Retinal pigment epithelial cell (primary cell): Measurements from ENCODE around the gene RXYLT1.

Experiments used
- DNase-seq: peaks from one replicate; pipeline ENCODE4 v3.0.0-alpha.2; 2010; ENCODE audit warnings: low read depth
- H3K4me3 ChIP-seq: 2 replicates; pipeline ENCODE4 v1.5.1; 2011; ENCODE audit warnings: mild to moderate bottlenecking, low read length, control low read depth, moderate library complexity
- TF ChIP-seq, protein P1 (sequence below): conservative IDR thresholded peaks from 2 replicates; pipeline ENCODE4 v1.5.1; 2011; ENCODE audit warnings: low read depth, low read length, control low read depth, inconsistent platforms

RXYLT1 gene

DNA sequence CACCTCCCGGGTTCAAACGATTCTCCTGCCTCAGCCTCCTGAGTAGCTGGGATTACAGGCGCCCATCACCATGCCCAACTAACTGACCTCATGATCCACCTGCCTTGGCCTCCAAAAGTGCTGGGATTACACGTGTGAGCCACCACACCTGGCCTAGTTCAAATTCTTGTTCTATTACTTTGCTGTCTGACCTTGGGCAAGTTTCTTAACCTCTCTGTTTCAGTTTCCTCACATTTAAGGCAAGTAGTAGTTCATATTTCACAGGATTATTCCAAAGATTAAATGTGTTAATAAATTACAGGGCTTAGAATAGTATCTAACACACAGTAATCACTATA is 10.9 kb downstream of the RXYLT1 start:
- no peak for DNase-seq
- TF ChIP-seq, protein P1, sequence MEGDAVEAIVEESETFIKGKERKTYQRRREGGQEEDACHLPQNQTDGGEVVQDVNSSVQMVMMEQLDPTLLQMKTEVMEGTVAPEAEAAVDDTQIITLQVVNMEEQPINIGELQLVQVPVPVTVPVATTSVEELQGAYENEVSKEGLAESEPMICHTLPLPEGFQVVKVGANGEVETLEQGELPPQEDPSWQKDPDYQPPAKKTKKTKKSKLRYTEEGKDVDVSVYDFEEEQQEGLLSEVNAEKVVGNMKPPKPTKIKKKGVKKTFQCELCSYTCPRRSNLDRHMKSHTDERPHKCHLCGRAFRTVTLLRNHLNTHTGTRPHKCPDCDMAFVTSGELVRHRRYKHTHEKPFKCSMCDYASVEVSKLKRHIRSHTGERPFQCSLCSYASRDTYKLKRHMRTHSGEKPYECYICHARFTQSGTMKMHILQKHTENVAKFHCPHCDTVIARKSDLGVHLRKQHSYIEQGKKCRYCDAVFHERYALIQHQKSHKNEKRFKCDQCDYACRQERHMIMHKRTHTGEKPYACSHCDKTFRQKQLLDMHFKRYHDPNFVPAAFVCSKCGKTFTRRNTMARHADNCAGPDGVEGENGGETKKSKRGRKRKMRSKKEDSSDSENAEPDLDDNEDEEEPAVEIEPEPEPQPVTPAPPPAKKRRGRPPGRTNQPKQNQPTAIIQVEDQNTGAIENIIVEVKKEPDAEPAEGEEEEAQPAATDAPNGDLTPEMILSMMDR = no peak
- H3K4me3 ChIP-seq = no peak overlapping the region

DNA sequence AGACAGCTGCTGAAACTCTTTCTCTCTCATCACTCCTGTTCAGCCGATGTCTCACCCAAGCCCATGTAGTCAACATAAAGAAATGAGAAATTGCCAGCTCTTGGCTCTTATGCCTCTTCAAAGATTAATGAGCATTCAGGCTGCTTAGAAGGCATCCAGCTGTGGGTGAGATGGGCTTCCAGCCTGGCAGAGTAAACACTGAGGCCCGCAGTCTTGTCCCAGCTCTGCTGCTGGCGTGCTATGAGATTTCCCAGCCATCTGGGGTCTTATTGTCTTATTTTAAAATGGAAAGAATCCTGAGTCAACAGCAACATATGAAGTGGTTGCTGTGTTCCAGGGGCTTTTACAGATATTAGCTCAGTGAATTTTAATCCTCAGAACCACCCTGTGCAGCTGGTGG is 12.6 kb downstream of the RXYLT1 start:
- H3K4me3 ChIP-seq = no peak overlapping the region
- no peak for DNase-seq
- TF ChIP-seq, protein P1 = no peak

DNA sequence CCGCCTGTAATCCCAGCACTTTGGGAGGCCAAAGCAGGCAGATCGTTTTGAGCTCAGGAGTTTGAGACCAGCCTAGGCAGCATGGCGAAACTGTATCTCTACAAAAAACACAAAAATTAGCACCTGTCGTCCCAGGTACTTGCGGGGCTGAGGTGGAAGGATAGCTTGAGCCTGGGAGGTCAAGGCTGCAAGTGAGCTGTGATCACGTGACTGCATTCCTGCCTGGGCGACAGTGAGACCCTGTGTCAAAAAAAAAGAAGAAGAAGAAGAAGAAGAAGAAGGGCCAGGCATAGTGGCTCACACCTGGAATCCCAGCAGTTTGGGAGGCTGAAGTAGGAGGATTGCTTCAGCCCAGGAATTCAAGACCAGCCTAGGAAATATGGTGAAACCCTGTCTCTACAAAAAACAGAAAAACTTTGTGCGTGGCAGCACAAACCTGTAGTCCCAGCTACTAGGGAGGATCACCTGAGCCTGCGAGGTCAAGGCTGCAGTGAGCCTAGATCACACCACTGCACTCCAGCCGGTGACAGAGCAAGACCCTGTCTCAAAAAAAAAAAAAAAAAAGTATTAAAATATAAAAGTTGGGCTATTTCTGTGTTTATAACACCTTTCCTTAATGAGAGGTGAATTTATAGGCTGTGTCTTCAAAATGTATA is 15.5 kb downstream of the RXYLT1 start:
- TF ChIP-seq, protein P1 = no peak
- no peak for DNase-seq
- no peak overlapping the region for H3K4me3 ChIP-seq

DNA sequence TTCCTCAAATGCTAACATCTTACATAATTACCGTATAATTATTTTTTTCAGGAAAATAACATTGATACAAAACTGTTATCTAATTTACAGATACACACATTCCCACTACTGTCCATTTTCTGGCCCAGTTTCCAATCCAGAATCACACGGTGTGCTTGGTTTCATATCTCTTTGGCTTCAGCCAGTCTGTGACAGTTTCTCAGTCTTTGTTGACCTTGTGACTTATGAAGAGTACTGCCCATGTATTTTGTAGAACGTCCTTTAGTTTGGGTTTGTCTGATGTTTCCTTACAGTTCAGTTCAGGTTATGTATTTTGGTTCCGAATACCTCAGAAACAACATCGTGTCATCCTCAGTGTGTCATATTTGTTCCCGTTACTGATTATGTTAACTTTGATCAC is 16.2 kb downstream of the RXYLT1 start:
- DNase-seq = no peak
- H3K4me3 ChIP-seq = no peak overlapping the region
- TF ChIP-seq, protein P1 = no peak

DNA sequence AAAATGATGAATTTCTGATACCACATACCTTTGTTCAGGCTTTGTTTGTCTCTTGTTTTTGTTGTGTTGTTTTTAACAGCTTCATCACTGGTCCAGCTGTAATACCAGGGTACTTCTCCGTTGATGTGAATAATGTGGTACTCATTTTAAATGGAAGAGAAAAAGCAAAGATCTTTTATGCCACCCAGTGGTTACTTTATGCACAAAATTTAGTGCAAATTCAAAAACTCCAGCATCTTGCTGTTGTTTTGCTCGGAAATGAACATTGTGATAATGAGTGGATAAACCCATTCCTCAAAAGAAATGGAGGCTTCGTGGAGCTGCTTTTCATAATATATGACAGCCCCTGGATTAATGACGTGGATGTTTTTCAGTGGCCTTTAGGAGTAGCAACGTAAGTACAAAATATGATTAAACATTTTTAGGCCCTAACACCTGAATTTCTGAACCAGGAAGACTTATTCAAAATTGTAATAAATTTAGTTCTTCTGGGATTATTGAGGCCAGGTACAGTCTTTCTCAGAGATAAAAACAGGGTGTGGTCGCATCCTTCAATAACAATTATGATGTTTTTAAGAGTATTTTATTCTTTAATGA is 22.4 kb downstream of the RXYLT1 start:
- TF ChIP-seq, protein P1 = peak; percentile 52
- H3K4me3 ChIP-seq = no peak overlapping the region
- DNase-seq = no peak

DNA sequence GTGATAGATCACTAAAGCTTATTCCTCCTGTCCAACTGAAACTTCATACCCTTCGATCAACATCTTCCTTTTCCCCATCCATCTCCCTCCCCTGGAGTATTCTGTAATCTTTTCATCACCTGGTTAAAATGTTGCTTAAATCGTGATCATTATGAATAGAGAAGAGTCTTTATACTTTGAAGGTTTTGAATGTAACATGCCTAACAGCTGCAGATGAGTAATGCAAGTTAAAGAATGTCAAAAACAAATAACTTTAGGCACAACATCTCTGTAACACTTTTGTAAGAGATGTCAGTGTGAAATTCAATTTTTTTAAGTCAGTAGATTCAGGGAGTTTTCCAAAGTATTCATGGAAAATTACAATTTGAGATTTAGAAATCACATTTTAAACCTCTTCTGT is 25.0 kb downstream of the RXYLT1 start:
- TF ChIP-seq, protein P1 = no peak
- no peak for DNase-seq
- no peak overlapping the region for H3K4me3 ChIP-seq

DNA sequence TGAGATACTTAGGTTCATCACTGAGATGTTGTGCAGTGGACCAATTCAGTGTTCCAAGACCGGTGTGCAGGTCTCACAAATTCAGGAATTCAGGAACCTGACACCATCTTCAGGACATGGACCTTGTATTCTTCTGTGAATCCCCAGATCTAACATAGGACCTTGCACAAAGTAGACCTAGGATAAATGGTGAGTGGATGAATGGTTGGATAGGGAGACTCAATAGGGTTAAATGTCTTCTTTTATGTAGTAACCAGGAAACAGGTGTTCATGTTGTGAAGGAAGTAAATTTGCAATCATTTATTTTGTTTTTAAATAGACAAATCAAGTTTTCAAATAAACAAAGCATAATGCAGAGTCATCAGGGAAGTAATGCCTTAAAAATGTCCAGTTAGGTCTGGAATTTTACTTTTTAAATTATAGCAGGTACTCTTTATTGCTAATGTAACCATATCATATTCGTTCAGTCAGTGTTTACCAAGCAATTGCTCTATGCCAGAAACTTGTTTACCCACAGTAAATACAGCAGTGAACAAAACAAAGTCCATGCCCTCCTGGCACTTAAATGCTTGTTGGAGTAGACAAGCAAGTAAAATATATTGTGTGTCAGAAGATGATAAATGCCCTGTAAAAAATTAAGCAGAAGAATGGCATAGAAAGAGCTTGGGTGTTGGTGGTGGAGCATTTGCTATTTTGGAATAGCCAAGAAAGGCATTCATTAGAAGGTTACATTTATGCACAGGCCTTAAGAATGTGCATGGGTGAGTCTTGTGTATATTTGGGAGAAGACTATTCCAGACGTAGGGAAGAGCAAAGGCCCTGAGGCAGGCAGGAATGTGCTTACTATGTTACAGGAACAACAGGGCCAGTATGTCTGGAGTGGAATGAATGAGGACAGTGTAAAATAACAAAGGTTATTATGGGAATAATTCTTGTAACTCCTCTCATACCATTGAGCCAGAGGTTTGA is 26.3 kb downstream of the RXYLT1 start:
- no peak for DNase-seq
- H3K4me3 ChIP-seq = no peak overlapping the region
- TF ChIP-seq, protein P1 = no peak
